Fibroblast of lung (primary cell): ENCODE data around the gene AFF2. TPM values are rescaled to one million over a fixed set of nuclear protein-coding genes. Genes with fewer than 3 reads are reported as not detected.

ENCODE experiments used
- DNase-seq, 2 donors: peaks; one replicate each; pipeline versions ENCODE4 v3.0.0 to v3.0.0-alpha.2; 2010; ENCODE audit warnings: low read depth in 2 of 2
- H2AFZ ChIP-seq: 2 replicates; pipeline ENCODE4 v1.5.1; 2012; ENCODE audit warnings: low read length, control low read depth, inconsistent platforms
- H3K27ac ChIP-seq: 2 replicates; pipeline ENCODE4 v1.5.1; 2011; ENCODE audit warnings: low read length, control low read depth; ENCODE audit not compliant: insufficient read depth
- H3K27me3 ChIP-seq: 2 replicates; pipeline ENCODE4 v1.5.1; 2011; ENCODE audit warnings: mild to moderate bottlenecking, low read length; ENCODE audit not compliant: control insufficient read depth, insufficient read depth
- H3K36me3 ChIP-seq: 2 replicates; pipeline ENCODE4 v1.5.1; 2011; ENCODE audit warnings: low read length; ENCODE audit not compliant: control insufficient read depth, insufficient read depth
- H3K4me1 ChIP-seq: 2 replicates; pipeline ENCODE4 v1.5.1; 2011; ENCODE audit warnings: low read length; ENCODE audit not compliant: control insufficient read depth, insufficient read depth; ENCODE audit errors: extremely low read depth
- H3K4me2 ChIP-seq: 2 replicates; pipeline ENCODE4 v1.5.1; 2011; ENCODE audit warnings: low read length, control low read depth; ENCODE audit not compliant: insufficient read depth; ENCODE audit errors: extremely low read depth
- H3K4me3 ChIP-seq, 4 experiments: fragments of 200-600 bp in 1 of 4; sonication (generic) in 1 of 4; replicated peaks in 1 of 4; 2 replicates each; pipeline ENCODE4 v1.5.1; 2011 to 2016; ENCODE audit warnings: low read length in 4 of 4, low read depth in 3 of 4, mild to moderate bottlenecking in 3 of 4, control low read depth in 2 of 4, inconsistent platforms in 1 of 4, mixed read lengths in 1 of 4; ENCODE audit not compliant: insufficient read depth in 1 of 4; ENCODE audit errors: control extremely low read depth in 1 of 4
- H3K79me2 ChIP-seq: 2 replicates; pipeline ENCODE4 v1.5.1; 2012; ENCODE audit warnings: mild to moderate bottlenecking, low read length, inconsistent platforms; ENCODE audit not compliant: control insufficient read depth, insufficient read depth
- H3K9ac ChIP-seq: 2 replicates; pipeline ENCODE4 v1.5.1; 2011; ENCODE audit warnings: mild to moderate bottlenecking, low read length, control low read depth; ENCODE audit not compliant: insufficient read depth
- H3K9me3 ChIP-seq: 2 replicates; pipeline ENCODE4 v1.5.1; 2012; ENCODE audit warnings: low read depth, low read length; ENCODE audit not compliant: control insufficient read depth, insufficient read depth
- H4K20me1 ChIP-seq: 2 replicates; pipeline ENCODE4 v1.5.1; 2011; ENCODE audit warnings: low read length; ENCODE audit not compliant: control insufficient read depth, insufficient read depth; ENCODE audit errors: extremely low read depth
- CTCF ChIP-seq, 2 donors: IDR thresholded peaks in 1 of 2; conservative IDR thresholded peaks in 1 of 2; 1 replicate in 1 of 2; 2 replicates in 1 of 2; pipeline ENCODE4 v1.5.1; 2011 to 2012; ENCODE audit warnings: low read length in 2 of 2, control low read depth in 1 of 2, inconsistent platforms in 1 of 2, low read depth in 1 of 2, mild to moderate bottlenecking in 1 of 2
- EZH2 ChIP-seq: IDR thresholded peaks from 2 replicates; pipeline ENCODE4 v1.5.1; 2012; ENCODE audit warnings: low read length, control low read depth, mild to moderate bottlenecking; ENCODE audit errors: missing control alignments
- polyA plus RNA-seq, 2 donors: library from polyadenylated mRNA; depleted of rRNA in 1 of 2; stranded (reverse) in 1 of 2; unstranded in 1 of 2; fragments of >200 nt; gene quantifications; 2 replicates each; pipeline ENCODE4 v1.2.1, GENCODE V29; 2011 to 2012; ENCODE audit warnings: missing spikeins in 1 of 2
- total RNA-seq: library from RNA; depleted of rRNA; stranded (reverse); fragments of >200 nt; gene quantifications from 2 replicates; pipeline ENCODE4 v1.2.1, GENCODE V29; 2014

Gene AFF2
- total and polyA plus RNA-seq, 2 donors (not counting 1 experiment from before 2014, with no cell fraction given), result under 0.01 to 0.05 TPM

GRCh38 chrX:148825696-148826095, 325.3 kb downstream of the AFF2 start:
- TF ChIP-seq EZH2, result no peak
- no peak for TF ChIP-seq CTCF (conservative IDR thresholded peaks at IDR 0.05 in 1 of 2, IDR thresholded peaks at IDR 0.05 in 1 of 2; ENCODE audit: low read depth in 1 of 2, low read length in 2 of 2)
- no peaks in the 10 kb centered on the region for H3K27me3 ChIP-seq
- no peaks in the 10 kb centered on the region for H3K4me1 ChIP-seq
- no peaks in the 10 kb centered on the region for H3K9me3 ChIP-seq
- no peak overlapping the region for H3K9ac ChIP-seq
- no peaks in the 10 kb centered on the region for H3K79me2 ChIP-seq
- H4K20me1 ChIP-seq, result no peaks in the 10 kb centered on the region
- H2AFZ ChIP-seq, result no peak overlapping the region
- no peaks in the 10 kb centered on the region for H3K36me3 ChIP-seq
- no peak overlapping the region for H3K27ac ChIP-seq
- DNase-seq, result no peak
- H3K4me2 ChIP-seq, result no peak overlapping the region
- no peak overlapping the region for H3K4me3 ChIP-seq

- Histone ChIP-seq H3K9me3 (no peaks in the 10 kb centered on the region), H3K4me2 (no peak overlapping the region), H3K36me3 (no peaks in the 10 kb centered on the region), H3K27me3 (no peaks in the 10 kb centered on the region), H3K4me3 (no peak overlapping the region), H3K9ac (no peak overlapping the region), H3K27ac (no peak overlapping the region), H3K4me1 (no peaks in the 10 kb centered on the region), H4K20me1 (no peaks in the 10 kb centered on the region), H2AFZ (no peak overlapping the region), H3K79me2 (no peaks in the 10 kb centered on the region)
- DNase-seq, result no peak
- TF ChIP-seq EZH2 (no peak), CTCF (conservative IDR thresholded peaks at IDR 0.05 in 1 of 2, IDR thresholded peaks at IDR 0.05 in 1 of 2; ENCODE audit: low read depth in 1 of 2, low read length in 2 of 2) (no peak)
These were observed 336.3 kb downstream of the AFF2 start for GRCh38 chrX:148836741-148837140.

- Histone ChIP-seq H3K4me3 (no peak overlapping the region), H3K36me3 (no peaks in the 10 kb centered on the region), H3K27ac (no peak overlapping the region), H2AFZ (no peak overlapping the region), H3K9ac (no peak overlapping the region), H3K4me2 (no peak overlapping the region), H3K79me2 (no peaks in the 10 kb centered on the region), H3K4me1 (no peaks in the 10 kb centered on the region), H4K20me1 (no peaks in the 10 kb centered on the region), H3K9me3 (no peaks in the 10 kb centered on the region), H3K27me3 (no peaks in the 10 kb centered on the region)
- TF ChIP-seq EZH2, result no peak
- TF ChIP-seq CTCF (conservative IDR thresholded peaks at IDR 0.05 in 1 of 2, IDR thresholded peaks at IDR 0.05 in 1 of 2; ENCODE audit: low read depth in 1 of 2, low read length in 2 of 2), result no peak
- DNase-seq, result no peak
These were observed 350.2 kb downstream of the AFF2 start for GRCh38 chrX:148850631-148851030.
